ENCODE results near the gene BCCIP.

Gene BCCIP

DNA sequence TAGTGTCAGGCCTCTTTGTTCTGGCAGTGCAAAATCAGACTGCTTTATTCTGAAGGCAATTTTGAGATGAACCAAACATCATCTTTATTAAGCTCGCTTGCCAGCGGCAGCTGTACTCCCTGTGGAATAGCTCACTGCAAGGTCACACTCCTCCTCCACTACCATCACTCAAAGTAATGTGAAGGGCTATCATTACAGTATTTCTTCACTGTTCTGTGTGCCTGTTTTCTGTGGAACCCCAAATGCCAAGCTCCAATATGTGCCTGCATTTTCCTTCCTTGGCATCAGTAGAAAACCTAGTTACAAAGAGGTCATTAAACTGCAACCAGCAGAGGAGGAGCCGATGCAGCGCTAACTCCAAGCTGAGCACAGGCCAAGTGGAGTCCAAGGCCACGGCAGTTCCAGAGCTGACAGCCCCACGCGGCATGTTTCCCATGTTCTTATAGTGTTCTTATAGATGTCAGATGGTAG lies 21.4 kb downstream of the BCCIP start:
- DNase-seq (ENCODE audit: low spot score) = no peak

DNA sequence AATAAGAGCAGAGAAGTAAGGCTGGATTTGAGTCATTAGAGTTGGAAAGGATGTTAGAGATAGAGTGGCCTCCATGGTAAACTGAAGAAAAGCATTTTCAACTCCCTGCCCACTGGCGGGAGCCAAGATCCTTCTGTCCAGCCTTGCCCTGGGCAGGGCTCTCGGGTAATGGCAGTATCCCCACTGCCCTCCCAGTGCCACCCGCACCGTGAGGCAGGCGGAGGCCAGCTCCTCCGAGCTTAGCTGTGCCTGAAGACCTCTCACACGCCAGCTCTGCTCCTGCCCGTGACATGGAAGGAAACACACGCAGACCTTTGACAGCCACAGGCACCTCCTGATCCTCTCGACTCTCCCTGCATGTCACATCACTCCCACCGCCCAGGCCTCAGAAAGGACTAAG lies 22.3 kb downstream of the BCCIP start:
- DNase-seq (ENCODE audit: low spot score) = no peak

DNA sequence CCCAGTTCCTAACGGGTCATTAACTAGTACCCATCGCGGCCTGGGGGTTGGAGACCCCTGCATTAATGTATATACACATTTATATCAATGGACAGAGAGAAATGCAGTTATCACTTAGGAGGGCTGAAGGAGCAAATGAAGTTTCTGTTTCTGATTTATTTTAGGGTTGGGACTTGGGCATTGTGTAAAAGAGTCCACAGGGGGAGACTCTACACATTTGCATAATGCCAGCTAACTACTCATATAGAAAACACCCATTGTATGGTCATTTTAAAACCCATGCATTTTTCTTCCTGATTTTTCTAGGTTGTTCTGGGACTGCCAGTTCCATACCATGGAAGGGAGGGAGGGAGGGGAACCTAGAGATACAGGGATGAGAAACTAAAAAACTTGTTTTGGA lies 23.5 kb downstream of the BCCIP start:
- DNase-seq (ENCODE audit: low spot score) = no peak

DNA sequence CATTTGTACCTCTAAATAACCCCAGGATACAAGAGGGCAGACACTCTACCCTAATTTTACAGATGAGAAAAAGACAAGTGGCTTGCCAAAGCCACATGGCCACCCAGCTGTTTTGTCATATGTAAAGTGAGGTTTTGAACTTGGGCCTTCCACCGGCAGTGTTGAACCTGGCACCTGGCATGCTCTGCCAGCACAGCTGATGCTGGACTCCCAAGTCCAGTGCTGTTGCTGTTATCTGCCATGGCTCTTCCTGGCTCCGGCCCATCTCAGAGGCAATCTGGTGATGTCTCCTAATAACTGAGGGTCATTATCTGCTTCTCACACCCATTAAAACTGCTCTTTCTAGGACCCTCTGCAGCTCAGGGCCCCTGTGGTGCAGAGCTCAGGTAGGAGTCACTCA lies 25.0 kb downstream of the BCCIP start:
- DNase-seq (ENCODE audit: low spot score) = no peak

DNA sequence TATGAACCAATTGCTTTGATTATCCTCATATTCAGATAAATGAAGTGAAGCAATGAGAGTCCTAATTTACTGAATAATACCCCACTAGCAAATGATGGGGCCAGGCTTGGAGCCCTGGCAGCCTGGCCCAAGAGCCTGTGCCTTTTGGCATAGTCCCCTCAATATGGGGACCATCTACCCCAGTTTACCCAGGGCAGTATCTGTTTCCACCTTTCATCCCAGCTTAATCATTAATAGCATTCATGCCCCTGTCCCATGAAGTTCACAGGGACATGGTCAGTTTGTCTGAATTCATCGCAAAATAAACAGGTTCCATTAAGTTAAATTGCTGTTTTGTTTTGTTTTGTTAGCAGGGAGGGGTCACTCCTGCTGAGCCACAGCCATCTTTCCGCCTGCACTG lies 25.5 kb downstream of the BCCIP start:
- no peak for DNase-seq (ENCODE audit: low spot score)

DNA sequence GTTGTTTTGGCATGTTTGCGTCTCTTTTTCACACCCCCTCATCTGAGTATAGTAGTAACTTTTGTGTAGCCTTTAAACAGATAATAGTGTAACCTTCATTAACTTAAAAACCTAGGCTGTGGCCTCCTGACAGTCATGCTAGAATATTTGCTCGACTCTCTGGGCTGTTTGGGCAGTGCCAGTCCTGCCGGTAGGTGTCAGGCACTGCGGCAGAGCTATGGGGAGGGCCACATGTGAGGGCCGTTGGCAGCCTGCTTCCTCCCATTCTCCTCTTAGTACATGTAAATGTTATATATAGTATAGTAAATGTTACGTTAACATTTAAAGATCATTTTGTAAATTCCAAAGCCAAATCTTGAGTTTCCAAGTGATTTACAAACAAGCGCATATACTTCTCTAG lies 26.1 kb downstream of the BCCIP start:
- DNase-seq (ENCODE audit: low spot score) = no peak

DNA sequence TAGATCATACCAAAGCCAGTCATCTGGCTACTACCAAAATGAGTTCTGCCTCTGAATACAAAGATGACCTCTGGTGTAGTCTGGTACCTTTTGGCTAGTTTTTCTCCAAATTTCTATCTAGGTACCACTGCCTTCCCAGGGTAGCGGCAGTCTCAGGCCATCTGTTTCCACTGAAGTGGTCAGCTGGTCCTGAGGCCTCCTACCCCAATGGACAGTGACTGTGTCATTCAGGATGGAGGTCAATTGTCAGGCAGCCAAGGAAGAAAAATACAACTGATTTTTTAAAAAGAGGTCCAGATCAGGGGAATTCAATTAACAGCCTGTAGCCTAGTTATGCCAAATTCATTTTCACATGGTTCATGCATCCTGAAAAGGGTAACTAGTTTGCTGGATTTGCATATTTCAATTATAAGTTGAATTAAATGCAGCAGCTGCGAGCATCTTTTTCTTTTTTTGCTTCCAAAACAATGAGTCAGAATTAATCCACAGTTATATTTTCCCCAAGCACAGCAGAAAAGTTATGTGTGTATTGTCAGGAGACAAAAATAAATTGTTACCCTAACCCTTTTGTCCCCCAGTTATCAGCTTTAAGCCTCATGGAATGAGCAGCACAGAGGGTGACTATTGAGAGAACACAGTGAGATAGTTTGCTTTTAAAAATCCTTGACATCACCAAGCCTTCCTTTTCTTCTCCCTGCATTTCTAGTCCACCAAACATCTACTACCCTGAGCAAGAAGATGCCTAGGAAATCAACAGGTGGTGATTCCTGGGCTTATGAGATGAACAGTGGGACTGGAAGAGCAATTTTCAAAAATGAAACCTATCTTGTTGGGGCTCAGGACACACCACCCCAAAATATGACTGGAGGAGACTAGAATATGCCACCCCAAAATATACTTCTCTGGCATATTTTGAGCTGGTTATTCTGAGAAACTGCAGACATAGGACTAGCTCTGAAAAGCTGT lies 27.7 kb downstream of the BCCIP start:
- no peak for DNase-seq (ENCODE audit: low spot score)

DNA sequence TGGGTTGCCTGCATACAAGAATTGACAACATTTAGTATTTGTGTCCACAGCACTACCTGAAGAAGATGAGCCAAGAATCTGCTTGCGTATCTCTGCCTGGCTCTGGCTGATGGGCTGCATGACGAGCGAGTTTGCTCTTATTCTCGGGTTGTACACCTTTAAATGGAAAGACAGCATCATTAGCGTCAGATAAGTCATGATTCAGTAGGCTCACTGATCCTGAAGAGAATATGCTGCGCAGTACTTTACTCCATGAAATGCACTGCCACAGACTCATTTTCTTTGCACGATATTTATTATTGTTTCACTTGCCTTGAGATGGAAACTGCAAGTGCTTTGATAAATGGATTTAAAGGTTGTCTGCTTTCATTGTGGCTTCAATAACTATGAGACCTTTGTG lies 29.1 kb downstream of the BCCIP start:
- DNase-seq (ENCODE audit: low spot score) = no peak

DNA sequence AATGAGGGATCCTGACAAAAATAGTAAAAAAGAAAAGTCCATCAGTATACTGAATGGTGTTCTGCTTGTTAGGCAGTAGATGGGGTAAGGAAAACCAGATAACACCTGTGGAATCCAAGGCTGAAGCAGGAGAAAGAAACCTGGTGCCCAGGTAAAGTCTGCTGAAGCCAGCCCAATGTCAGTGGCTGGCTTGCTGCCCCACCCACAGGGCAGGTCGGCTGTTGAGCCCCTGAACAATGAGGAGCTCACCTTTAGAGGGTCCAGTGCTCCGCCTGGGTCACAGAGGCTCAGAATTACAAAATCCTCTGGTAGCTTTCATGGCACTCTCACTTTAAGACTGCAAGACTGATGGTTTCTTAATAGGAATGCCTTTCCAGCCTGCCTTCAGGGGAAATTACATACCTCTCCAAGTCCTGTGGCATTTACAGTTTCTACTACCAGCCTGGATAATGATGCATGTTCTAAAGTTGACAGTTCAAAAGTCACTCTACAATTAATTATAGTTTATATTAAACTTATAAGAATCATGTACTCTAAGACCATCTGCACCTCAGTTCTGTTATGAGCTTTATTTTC lies 33.9 kb downstream of the BCCIP start:
- DNase-seq (ENCODE audit: low spot score) = no peak

DNA sequence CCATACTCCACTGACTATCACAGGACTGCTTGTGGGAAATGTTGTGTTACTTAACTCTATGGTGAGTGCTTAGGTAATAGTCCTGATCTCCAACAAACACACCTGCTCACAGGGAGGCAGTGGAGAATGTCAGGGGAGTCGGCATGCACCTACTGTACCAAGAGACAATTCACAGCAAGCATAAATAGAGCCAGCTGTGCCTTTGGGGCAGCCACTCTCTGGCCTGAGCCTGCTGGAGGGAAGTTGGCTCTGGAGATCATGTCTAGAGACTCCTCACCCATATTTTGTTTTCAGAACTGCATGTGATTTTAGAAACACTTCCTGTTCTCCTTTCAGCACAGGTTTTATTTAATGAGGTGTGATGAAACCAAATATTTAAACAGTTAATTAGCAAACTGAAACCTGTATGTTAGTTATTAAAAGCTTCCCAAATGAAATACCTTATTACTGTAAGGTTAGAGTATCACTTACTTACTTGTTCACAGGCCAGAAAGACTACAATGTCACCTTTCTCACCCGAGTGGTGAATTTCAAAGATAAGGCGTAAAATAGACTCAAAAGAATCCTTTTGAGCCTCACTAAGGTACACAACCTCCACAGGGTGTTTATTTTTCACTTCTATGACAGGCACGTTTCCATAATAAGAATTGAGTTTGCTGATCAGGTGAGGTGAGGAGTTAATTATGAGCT lies 35.9 kb downstream of the BCCIP start:
- no peak for DNase-seq (ENCODE audit: low spot score)

DNA sequence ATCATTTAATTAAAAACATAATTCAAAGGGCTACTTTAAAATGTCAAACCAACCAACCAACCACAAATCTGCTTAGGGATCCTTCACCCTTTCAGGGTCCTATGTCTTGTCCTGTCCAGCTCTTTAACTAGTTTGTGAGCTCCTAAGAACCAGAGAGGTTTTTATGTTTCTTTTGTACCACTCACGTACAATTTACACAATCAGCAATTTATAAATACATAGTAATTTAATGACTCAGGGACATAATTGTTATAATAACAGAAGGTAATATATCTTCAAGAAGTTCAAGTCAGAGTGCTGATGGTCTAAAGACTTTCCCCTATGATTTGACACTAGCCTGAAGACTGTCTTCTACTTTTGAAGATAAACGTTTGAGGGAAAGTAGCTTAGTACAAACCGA lies 41.8 kb downstream of the BCCIP start:
- no peak for DNase-seq (ENCODE audit: low spot score)

DNA sequence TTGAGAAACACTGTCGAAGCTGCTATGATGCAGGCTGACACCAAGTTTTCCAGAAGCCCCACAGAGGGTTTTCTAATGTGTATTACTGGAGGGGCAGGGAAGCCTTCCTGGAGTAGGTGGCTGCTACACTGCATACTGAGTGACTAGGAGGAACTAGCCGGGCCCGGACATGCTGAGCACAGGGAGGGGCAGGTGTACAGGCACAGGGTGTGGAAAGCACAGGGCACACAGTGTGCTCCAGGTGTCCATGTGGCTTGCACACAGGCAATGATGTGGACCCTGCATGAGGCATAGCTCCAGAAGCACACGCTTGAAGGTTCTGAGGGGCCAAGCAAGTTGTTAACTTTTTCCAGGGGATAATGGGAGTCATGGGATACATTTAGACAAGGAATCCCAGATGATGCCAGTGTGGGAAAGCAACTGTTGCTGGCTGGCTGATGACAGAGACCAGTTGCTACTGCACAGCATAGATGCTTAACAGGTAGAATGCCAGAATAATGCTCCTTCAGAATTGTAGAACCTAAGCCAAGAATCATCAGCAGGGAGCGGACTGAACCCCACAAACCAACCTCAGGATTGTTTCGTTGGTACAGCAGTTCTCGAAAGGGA lies 43.2 kb downstream of the BCCIP start:
- no peak for DNase-seq (ENCODE audit: low spot score)

DNA sequence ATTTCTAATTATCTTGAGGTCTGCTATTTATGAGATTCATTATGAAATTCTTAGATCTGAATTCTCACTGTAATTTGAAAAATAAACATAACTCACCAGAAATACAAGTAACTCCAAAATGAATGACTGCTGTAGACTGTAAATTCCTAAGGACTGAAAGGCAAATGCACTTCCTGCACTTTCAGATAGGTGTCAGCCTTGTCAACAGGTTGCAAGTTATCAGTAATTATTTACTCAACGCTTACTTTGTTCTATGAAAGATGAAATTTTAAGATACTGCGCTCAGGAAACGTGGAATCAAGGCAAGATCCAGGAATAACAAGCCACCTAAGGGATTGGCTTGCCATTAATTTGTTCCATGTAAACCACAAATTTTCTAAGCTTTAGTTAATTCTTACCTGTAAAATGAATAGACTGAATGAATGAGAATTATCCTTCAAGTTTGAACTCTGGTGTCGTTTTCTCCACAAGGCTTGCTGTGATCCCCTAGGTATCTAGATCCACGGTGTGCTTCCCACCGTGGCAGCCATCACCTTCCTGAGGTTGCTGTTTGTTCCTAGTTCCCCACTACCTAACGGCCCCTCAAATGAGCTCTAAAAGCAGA lies 45.1 kb downstream of the BCCIP start:
- DNase-seq (ENCODE audit: low spot score) = no peak

DNA sequence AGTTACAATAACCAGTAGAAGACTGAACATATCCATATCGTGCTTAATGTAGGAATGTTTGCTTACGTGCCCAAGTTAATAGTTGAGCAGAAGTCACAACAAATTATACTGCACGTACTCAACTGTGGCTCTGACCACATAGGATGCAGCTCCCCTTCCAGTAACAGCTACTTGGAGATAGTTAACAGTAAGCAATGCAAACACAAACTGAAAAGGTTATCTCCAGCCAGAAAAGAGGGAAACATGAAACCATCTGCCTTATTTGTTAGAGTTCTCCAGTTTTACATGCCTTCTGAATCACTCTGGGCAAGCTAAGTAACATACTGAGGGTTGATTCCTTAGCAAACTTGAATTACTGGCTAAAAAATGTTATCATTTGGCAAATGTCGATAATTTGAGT lies 48.0 kb downstream of the BCCIP start:
- DNase-seq (ENCODE audit: low spot score) = no peak

DNA sequence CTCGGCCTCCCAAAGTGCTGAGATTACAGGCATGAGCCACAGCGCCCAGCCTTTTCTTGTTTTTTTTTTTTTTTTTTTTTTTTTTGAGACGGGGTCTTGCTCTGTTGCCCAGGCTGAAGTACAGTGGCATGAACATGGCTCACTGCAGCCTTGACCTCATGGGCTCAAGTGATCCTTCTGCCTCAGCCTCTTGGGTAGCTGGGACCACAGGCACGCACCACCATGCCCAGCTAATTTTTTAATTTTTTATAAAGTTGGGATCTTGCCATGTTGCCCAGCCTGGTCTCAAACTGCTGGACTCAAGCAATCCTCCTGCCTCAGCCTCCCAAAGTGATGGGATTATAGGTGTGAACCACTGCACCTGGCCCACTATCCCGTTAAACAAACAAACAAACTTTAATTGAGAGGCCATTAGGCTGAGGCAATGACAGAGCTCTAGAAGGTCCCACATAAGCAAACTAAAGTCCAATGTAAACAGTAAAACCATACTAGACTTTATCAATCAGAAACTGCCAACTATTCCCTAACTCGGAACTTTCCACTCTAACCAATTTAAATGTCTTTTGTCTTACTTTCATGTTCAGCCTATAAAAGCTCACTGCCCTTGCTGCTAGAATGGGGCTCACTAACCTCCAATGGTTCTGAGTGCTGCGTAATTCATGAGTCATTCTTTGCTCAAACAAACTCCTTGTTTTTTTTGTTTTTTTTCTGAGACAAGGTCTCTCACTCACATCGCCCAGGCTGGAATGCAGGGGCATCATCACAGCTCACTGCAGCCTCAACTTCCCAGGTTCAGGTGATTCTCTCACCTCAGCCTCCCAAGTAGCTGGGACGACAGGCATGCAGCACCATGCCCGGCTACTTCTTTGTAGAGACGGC lies 55.9 kb downstream of the BCCIP start:
- DNase-seq (ENCODE audit: low spot score) = no peak

DNA sequence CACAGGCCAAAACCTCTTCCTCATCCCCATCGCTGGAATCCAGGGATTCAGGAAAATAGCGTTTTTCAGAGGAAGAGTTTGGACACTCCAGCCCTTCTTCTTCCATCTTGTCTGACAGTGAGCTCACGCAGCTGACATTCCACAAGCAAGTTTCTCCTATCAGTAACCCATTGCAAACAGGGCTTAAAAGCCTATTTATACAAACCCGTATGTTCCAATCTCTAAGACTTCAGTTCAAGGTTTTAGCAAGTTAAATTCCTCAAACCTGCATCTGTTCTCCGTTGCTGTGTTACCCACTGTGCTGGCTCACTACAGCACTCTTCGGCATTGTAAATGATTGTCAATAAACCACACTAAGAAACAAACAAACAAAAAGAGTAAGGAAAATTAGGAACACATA lies 57.4 kb downstream of the BCCIP start:
- DNase-seq (ENCODE audit: low spot score) = no peak

DNA sequence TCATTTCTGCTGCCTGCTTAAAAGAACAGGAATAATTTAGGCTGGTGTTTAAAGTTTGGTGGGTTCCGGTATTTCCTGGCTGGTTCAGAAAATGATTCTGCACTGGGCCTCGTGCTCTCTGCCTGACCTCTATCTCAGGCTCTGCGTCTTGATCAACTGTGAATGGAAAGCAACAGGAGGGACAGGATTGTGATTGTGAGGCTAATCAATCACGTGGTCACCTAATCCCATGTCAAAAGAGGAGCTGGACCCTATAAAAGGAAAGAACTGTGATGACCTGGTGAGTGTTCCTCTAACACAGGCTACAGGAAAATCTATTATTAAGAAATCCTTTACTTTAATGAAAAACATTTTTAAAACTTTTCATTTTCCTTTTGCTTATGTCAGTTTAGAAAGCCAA lies 57.8 kb downstream of the BCCIP start, which contains the start of gene DHX32:
Gene DHX32, minus strand, starts transcription at position 101 of the 400 bp plus-strand sequence. CDS start 468 bp downstream, outside the sequence.
- DNase-seq (ENCODE audit: low spot score) = no peak

DNA sequence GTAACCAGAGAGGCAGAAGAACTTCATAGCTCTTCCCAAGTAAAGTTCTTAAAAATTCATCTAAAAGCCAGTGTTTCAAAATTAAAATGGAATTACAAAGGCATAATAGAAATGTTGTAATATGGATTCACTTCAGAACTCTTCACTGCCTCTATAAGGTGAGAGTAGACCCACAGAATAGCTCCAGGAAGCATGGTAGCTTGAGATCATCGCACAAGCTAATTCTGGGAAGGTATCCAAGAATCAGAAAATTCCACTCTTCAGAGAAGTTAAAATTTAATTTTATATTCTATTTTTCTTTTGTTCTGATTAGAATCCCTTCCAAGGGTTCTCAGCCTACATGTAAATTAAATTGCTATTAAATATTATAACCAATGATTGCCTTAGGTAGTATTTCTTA lies 59.2 kb downstream of the BCCIP start:
- DNase-seq (ENCODE audit: low spot score) = no peak

DNA sequence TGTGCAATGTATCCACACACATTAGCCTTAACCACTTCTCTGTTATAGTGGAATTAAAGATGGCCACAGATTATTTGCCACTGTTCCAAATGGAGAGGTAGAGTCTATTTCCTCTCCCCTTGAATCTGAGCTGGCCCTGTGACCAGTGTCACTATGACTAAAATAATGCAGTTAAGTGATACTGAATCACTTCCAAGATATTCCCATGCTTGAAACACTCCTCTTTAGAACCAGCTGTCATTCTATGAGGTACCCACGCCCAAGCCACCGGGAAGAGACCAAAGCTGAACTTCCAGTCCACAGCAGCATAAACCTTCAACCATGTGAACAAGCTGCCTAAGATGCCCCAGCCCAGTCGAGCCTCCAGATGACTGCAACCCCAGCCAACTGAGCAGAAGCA lies 59.9 kb downstream of the BCCIP start:
- no peak for DNase-seq (ENCODE audit: low spot score)

Data from HuH-7.5 (cell line).